ENCODE results near the gene NR1H4.

The NR1H4 gene

GRCh38 chr12:100447381-100447780 lies 26.3 kb upstream of the NR1H4 start:
- H3K9ac ChIP-seq (ENCODE audit: low read depth, low read length): no peak overlapping the region
- H3K27me3 ChIP-seq (ENCODE audit: control insufficient read depth, insufficient read depth, low read length): no peaks in the 10 kb centered on the region
- H3K4me1 ChIP-seq (ENCODE audit: control insufficient read depth, insufficient read depth, low read length): no peaks in the 10 kb centered on the region
- H3K36me3 ChIP-seq (ENCODE audit: control insufficient read depth, insufficient read depth, low read length): no peaks in the 10 kb centered on the region
- no peak overlapping the region for H3K4me3 ChIP-seq (ENCODE audit: low read depth, low read length)
- H3K9me3 ChIP-seq (ENCODE audit: control insufficient read depth, insufficient read depth, low read length): no peaks in the 10 kb centered on the region

DNA sequence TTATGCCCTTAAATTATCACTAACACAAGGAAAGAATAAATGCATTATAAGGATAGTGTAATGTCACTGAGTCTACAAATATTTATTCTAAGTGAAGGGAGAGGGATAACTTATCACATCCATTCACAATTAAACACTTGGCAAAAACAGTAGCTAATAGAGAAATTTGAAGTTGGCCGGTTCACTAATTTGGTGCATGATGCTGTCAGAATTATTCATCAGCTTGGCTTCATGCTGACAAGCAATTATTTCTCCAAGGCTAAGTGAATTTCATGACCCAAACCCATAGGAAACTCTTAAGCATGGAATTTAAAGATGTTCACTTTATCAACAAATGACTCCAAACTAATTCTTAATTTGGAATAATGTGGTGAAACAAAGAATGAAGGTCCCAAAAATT lies 25.0 kb upstream of the NR1H4 start:
- Histone ChIP-seq H3K9me3 (ENCODE audit: control insufficient read depth, insufficient read depth, low read length) (no peaks in the 10 kb centered on the region), H3K27me3 (ENCODE audit: control insufficient read depth, insufficient read depth, low read length) (no peaks in the 10 kb centered on the region), H3K36me3 (ENCODE audit: control insufficient read depth, insufficient read depth, low read length) (no peaks in the 10 kb centered on the region), H3K4me3 (ENCODE audit: low read depth, low read length) (no peak overlapping the region), H3K9ac (ENCODE audit: low read depth, low read length) (no peak overlapping the region), H3K4me1 (ENCODE audit: control insufficient read depth, insufficient read depth, low read length) (no peaks in the 10 kb centered on the region)

DNA sequence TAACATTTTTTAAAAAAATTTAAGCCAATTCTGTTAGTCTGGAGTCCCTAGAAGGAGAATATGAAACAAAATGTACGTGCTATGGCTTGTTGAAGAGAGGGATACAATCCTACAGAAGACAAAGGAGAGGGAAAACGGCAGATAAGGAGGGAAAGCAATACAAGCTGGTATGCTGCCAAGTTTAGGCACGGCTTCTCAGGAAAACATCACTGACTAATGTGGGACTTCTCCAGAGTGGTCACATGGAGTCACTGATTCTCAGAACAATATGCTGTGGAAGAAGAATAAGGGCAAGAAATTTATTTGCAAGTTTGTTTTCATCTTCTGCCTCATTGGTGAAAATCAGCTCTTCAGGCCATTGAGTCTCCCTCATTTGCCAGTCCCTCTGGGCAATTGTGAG lies 22.9 kb upstream of the NR1H4 start:
- Histone ChIP-seq H3K36me3 (ENCODE audit: control insufficient read depth, insufficient read depth, low read length) (no peaks in the 10 kb centered on the region), H3K27me3 (ENCODE audit: control insufficient read depth, insufficient read depth, low read length) (no peaks in the 10 kb centered on the region), H3K9ac (ENCODE audit: low read depth, low read length) (no peak overlapping the region), H3K4me3 (ENCODE audit: low read depth, low read length) (no peak overlapping the region), H3K9me3 (ENCODE audit: control insufficient read depth, insufficient read depth, low read length) (no peaks in the 10 kb centered on the region), H3K4me1 (ENCODE audit: control insufficient read depth, insufficient read depth, low read length) (no peaks in the 10 kb centered on the region)

DNA sequence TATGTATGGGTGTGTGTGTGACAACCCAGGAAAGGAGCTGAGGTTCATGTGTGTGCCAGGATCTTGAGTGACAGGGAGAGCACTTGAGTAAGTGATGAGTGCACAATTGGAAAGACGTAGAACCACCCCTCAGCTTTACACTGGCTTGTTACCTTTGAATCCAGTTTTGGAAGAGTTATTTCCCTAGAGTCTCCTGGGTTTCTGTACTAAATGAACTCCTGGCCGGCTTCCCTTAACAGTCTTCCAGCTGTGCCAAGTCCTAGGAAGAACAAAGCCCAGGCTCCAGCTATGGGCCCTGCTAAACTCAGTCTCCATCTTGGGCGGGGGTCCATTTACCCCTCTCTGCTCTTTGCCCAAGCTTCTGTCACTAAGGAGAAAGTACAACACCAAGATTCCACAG lies 19.7 kb upstream of the NR1H4 start:
- no peaks in the 10 kb centered on the region for H3K9me3 ChIP-seq (ENCODE audit: control insufficient read depth, insufficient read depth, low read length)
- no peaks in the 10 kb centered on the region for H3K4me1 ChIP-seq (ENCODE audit: control insufficient read depth, insufficient read depth, low read length)
- no peaks in the 10 kb centered on the region for H3K27me3 ChIP-seq (ENCODE audit: control insufficient read depth, insufficient read depth, low read length)
- H3K4me3 ChIP-seq (ENCODE audit: low read depth, low read length): no peak overlapping the region
- no peaks in the 10 kb centered on the region for H3K36me3 ChIP-seq (ENCODE audit: control insufficient read depth, insufficient read depth, low read length)
- no peak overlapping the region for H3K9ac ChIP-seq (ENCODE audit: low read depth, low read length)

- no peak overlapping the region for H3K4me3 ChIP-seq (ENCODE audit: low read depth, low read length)
- H3K9ac ChIP-seq (ENCODE audit: low read depth, low read length): no peak overlapping the region
These were observed 17.8 kb upstream of the NR1H4 start for GRCh38 chr12:100455896-100456295.

GRCh38 chr12:100458191-100458590 lies 15.5 kb upstream of the NR1H4 start:
- Histone ChIP-seq H3K9me3 (ENCODE audit: control insufficient read depth, insufficient read depth, low read length) (no peaks in the 10 kb centered on the region), H3K4me3 (ENCODE audit: low read depth, low read length) (no peak overlapping the region), H3K4me1 (ENCODE audit: control insufficient read depth, insufficient read depth, low read length) (no peaks in the 10 kb centered on the region), H3K36me3 (ENCODE audit: control insufficient read depth, insufficient read depth, low read length) (no peaks in the 10 kb centered on the region), H3K9ac (ENCODE audit: low read depth, low read length) (no peak overlapping the region), H3K27me3 (ENCODE audit: control insufficient read depth, insufficient read depth, low read length) (no peaks in the 10 kb centered on the region)

More at GRCh38 chr12:100455896-100456295, 17.8 kb upstream of the NR1H4 start:
- no peaks in the 10 kb centered on the region for H3K36me3 ChIP-seq (ENCODE audit: control insufficient read depth, insufficient read depth, low read length)
- H3K9me3 ChIP-seq (ENCODE audit: control insufficient read depth, insufficient read depth, low read length): no peaks in the 10 kb centered on the region
- no peaks in the 10 kb centered on the region for H3K27me3 ChIP-seq (ENCODE audit: control insufficient read depth, insufficient read depth, low read length)
- H3K4me1 ChIP-seq (ENCODE audit: control insufficient read depth, insufficient read depth, low read length): no peaks in the 10 kb centered on the region

DNA sequence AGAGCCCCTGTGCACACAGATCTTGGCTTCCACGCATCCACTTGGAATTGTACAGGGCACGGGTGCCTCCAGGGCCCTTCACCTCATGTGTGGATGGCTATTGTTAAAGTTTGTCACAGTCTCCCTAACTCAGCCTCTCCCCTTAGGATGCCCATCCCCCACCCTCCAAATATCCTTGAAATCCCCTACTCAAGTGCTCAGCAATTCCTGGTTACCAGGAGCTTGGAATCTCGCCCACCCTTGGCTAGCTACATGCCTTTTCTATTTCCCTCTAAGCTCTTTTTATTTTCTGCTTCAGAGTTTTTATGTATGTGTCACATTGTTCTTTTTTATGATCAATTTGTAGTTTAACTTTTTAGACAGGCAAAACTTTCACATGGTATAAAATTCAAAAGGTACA lies 13.0 kb upstream of the NR1H4 start:
- Histone ChIP-seq H3K4me1 (ENCODE audit: control insufficient read depth, insufficient read depth, low read length) (no peaks in the 10 kb centered on the region), H3K9ac (ENCODE audit: low read depth, low read length) (no peak overlapping the region), H3K4me3 (ENCODE audit: low read depth, low read length) (no peak overlapping the region), H3K9me3 (ENCODE audit: control insufficient read depth, insufficient read depth, low read length) (no peaks in the 10 kb centered on the region), H3K36me3 (ENCODE audit: control insufficient read depth, insufficient read depth, low read length) (no peaks in the 10 kb centered on the region), H3K27me3 (ENCODE audit: control insufficient read depth, insufficient read depth, low read length) (no peaks in the 10 kb centered on the region)

- no peak overlapping the region for H3K4me3 ChIP-seq (ENCODE audit: low read depth, low read length)
- H3K9me3 ChIP-seq (ENCODE audit: control insufficient read depth, insufficient read depth, low read length): no peaks in the 10 kb centered on the region
- no peaks in the 10 kb centered on the region for H3K27me3 ChIP-seq (ENCODE audit: control insufficient read depth, insufficient read depth, low read length)
- no peaks in the 10 kb centered on the region for H3K36me3 ChIP-seq (ENCODE audit: control insufficient read depth, insufficient read depth, low read length)
- no peaks in the 10 kb centered on the region for H3K4me1 ChIP-seq (ENCODE audit: control insufficient read depth, insufficient read depth, low read length)
- no peak overlapping the region for H3K9ac ChIP-seq (ENCODE audit: low read depth, low read length)
These were observed 12.2 kb upstream of the NR1H4 start for GRCh38 chr12:100461330-100461973.

- no peaks in the 10 kb centered on the region for H3K4me1 ChIP-seq (ENCODE audit: control insufficient read depth, insufficient read depth, low read length)
- H3K36me3 ChIP-seq (ENCODE audit: control insufficient read depth, insufficient read depth, low read length): no peaks in the 10 kb centered on the region
- no peak overlapping the region for H3K4me3 ChIP-seq (ENCODE audit: low read depth, low read length)
- no peak overlapping the region for H3K9ac ChIP-seq (ENCODE audit: low read depth, low read length)
- H3K27me3 ChIP-seq (ENCODE audit: control insufficient read depth, insufficient read depth, low read length): no peaks in the 10 kb centered on the region
- no peaks in the 10 kb centered on the region for H3K9me3 ChIP-seq (ENCODE audit: control insufficient read depth, insufficient read depth, low read length)
These were observed 10.0 kb upstream of the NR1H4 start for GRCh38 chr12:100463661-100464060.

- H3K36me3 ChIP-seq (ENCODE audit: control insufficient read depth, insufficient read depth, low read length): no peaks in the 10 kb centered on the region
- no peaks in the 10 kb centered on the region for H3K9me3 ChIP-seq (ENCODE audit: control insufficient read depth, insufficient read depth, low read length)
- no peaks in the 10 kb centered on the region for H3K4me1 ChIP-seq (ENCODE audit: control insufficient read depth, insufficient read depth, low read length)
- no peak overlapping the region for H3K9ac ChIP-seq (ENCODE audit: low read depth, low read length)
- no peak overlapping the region for H3K4me3 ChIP-seq (ENCODE audit: low read depth, low read length)
- no peaks in the 10 kb centered on the region for H3K27me3 ChIP-seq (ENCODE audit: control insufficient read depth, insufficient read depth, low read length)
These were observed 9.1 kb upstream of the NR1H4 start for GRCh38 chr12:100464529-100464928.

DNA sequence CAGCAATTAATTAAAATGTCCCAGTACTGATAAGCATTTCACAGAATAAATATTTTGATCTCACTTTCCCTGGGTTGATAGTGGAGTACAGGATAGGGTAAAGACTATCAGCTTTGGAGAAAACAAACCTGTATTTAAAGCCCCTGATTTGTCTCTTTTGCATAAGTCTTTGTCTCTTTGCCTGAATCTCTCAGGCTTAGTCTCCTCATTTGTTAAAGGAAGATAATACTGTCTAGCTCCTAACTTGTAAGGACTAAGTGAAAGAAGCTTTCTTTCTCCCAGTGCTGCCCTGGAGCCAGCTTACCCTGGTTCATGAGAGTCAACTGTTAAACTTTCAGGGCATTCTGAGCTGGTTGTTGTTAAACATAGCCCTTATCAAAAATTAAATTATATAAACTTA lies 5.5 kb upstream of the NR1H4 start:
- Histone ChIP-seq H3K4me3 (ENCODE audit: low read depth, low read length) (no peak overlapping the region), H3K4me1 (ENCODE audit: control insufficient read depth, insufficient read depth, low read length) (peaks cover 2% of the 10 kb centered on the region), H3K9me3 (ENCODE audit: control insufficient read depth, insufficient read depth, low read length) (no peaks in the 10 kb centered on the region), H3K36me3 (ENCODE audit: control insufficient read depth, insufficient read depth, low read length) (no peaks in the 10 kb centered on the region), H3K9ac (ENCODE audit: low read depth, low read length) (no peak overlapping the region), H3K27me3 (ENCODE audit: control insufficient read depth, insufficient read depth, low read length) (no peaks in the 10 kb centered on the region)

DNA sequence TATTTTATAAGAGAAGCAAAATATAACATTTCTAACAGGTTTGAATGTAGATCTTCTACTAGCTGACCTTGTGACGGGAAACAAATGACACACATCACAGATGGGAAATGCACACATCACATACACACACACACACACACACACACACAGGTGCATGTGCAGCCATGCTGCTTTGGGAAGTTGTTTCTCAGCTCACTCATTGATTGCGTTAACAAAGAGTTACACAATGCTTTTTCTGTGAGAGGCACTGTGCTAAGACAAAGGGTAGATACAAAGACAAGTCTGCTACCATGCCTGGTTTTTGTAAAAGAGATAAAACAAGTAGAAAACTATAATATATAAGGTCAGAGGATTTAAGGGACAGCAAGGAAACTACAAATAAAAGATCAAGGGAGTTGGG lies 1.3 kb upstream of the NR1H4 start:
- no peak overlapping the region for H3K9ac ChIP-seq (ENCODE audit: low read depth, low read length)
- no peaks in the 10 kb centered on the region for H3K36me3 ChIP-seq (ENCODE audit: control insufficient read depth, insufficient read depth, low read length)
- H3K27me3 ChIP-seq (ENCODE audit: control insufficient read depth, insufficient read depth, low read length): no peaks in the 10 kb centered on the region
- peaks cover 2% of the 10 kb centered on the region for H3K4me1 ChIP-seq (ENCODE audit: control insufficient read depth, insufficient read depth, low read length)
- H3K4me3 ChIP-seq (ENCODE audit: low read depth, low read length): no peak overlapping the region
- no peaks in the 10 kb centered on the region for H3K9me3 ChIP-seq (ENCODE audit: control insufficient read depth, insufficient read depth, low read length)
